Esophagus muscularis mucosa (tissue), 3 donors: ENCODE data around the gene DNM1.

Experiments used
- CTCF ChIP-seq, 3 experiments: fragments of 200-600 bp in 2 of 3; fragments of 450-650 bp in 1 of 3; sonication (generic) in 2 of 3; IDR thresholded peaks; one replicate each; pipeline ENCODE4 v1.5.1; 2017 to 2019; ENCODE audit warnings: antibody characterized with exemption in 3 of 3, mild to moderate bottlenecking in 2 of 3, moderate library complexity in 1 of 3
- POLR2A ChIP-seq: fragments of 450-650 bp; IDR thresholded peaks from one replicate; pipeline ENCODE4 v1.6.1; 2017; ENCODE audit warnings: antibody characterized with exemption, moderate library complexity, mild to moderate bottlenecking, low read depth
- POLR2AphosphoS5 ChIP-seq, 2 donors: sonication (generic); formaldehyde crosslinking; IDR thresholded peaks; one replicate each; pipeline ENCODE4 v1.6.1; 2017; ENCODE audit warnings: antibody characterized with exemption in 2 of 2

- no peak for TF ChIP-seq CTCF (IDR thresholded peaks at IDR 0.05)
- no peak for TF ChIP-seq POLR2AphosphoS5 (IDR thresholded peaks at IDR 0.05)
- no peak for TF ChIP-seq POLR2A
Measured at GRCh38 chr9:128155736-128156500, 47.3 kb upstream of the DNM1 start.
